HG03558 (cell line): Measurements from ENCODE around the gene C1orf35.
A peak's percentile ranks its signal among the peaks of the same experiment; 100 is the strongest.

Experiments
- ATAC-seq: cut with Tn5 transposase; IDR thresholded peaks from one replicate; pipeline ENCODE4 v1.9.1; 2021; ENCODE audit warnings: moderate number of reproducible peaks; ENCODE audit not compliant: unreplicated experiment; ENCODE audit errors: extremely low read depth

The C1orf35 gene

DNA sequence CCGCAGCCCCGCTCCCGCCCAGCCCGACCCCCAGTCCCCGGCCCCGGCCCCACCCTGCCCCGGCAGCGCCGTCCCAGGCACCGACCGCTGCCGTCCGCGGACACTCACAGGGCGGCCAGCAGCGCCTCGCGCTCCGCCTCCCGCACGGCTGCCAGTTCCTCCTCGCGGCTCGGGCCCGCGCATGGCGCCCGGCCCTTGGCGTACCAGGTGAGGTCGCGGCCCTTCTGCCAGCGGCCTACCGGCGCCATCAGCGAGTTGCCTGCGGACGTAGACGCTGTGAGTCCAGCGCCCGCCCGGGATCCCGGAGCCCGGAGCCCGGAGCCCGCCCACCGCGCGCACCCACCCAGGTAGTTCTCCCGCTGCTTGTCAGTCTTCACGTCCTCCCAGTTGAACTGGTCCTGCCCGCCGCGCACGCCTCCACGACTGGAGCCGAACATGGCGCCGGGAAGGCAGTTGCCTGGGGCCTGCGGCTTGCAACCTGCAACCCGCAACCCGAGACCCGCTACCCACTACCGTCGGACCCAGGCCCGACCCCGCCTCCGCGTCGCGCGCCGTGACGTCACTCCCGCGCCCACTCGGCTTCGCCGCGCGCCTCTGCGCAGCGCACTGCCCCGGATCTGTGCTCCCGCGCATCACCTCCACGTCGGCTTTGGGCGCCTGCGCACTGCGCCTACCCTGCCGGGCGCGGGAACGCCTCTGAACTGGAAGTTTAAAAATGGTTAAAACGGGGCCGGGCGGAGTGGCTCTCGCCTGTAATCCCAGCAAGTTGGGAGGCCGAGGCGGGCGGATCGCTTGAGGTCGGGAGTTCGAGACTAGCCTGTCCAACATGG, at the start of gene C1orf35:
Gene C1orf35 (minus strand): TSS at position 535 of the 830 bp plus-strand sequence. CDS start 98 bp downstream, at position 437.
- peak; percentile 55 for ATAC-seq

DNA sequence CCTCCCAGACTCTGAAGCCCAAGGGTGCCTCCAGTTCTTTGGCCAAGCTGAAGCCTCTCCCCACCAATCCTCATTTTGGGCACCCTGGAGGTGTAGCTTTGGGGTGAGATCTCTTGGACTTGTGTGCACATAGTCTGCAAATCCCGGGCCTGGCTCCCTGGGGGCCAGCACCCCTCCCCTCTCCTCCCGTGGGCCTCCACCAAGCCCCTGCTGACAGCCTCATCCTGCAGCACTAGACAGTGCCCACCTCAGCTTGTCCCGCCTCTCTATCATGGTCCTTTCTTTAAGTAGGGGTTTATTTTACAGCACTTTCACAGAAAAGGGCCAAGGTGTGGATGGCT, 49.8 kb upstream of the C1orf35 start:
- no peak for ATAC-seq

DNA sequence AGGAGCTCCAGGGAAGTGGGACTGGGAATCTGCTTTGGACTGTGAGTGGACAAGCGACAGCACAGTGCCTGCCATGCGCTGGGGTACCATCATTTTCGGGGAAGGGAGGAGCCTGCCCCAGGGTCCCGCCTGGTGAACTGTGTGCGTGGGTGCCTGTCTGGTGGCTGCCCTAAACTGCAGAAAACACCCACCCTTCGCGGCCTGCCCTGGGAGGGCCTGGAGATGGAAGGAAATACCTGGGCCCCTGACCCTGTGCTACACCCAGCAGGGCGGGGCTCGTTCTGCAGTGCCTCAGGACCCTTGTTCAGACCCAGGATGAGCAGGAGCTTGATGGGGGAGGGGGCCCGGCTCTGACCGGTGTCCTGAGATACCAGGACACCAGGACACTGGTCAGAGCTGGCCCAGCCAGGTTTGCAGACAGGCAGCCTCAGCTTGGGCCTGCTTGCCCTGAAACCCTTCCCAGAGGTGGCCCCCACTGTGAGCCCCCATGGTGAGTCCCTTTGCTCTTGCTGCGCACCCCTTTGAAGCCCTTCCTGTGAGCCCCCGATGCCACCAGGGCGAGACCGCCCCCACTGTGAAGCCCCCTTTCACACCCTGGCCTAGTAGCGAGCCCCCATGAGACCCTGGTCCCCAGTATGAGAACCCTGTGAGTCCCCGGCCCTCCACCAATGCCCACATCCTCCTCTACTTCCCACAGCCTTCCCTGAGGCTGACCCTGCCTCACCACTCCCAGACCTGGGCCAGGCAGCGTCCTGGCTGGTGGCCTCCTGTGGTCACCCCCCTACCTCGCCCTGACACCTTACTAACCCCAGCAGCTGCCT, 49.2 kb upstream of the C1orf35 start:
- ATAC-seq, result no peak

DNA sequence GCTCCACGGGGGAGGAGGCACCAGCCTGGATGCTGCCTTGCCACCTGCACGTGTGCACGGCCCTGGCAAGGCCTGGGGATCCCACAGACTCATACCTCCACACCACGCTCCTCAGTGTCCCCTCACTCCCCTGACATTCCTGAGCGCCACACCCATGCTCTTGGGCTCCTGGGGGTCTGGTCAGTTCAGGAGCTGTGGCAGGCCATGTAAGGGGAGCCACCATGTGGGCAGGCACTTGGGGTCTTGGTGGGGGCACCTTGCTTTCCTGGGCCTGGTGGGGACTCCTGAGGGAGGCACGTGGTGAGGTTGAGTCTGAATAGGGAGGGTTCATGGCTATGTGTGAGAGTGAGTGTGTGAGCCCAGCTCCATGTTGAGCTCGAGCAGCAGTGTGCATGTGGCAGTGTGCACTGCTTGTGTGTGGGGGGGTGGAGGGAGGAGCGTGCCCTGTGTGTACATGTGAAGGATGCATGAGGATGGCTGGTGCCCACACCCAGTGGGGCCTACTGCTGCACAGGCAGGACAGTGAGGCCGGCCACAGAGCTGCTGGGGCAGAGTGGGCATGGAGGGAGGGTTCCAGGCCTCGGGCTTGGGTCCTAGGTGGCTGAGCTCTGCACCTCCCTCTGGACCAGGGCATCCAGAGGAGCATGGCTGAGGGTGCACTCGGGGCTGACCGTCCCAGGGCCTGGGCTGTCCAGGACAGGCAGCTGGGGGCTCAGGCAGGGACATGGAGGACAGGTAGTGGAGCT, 48.2 kb upstream of the C1orf35 start:
- ATAC-seq, result no peak

DNA sequence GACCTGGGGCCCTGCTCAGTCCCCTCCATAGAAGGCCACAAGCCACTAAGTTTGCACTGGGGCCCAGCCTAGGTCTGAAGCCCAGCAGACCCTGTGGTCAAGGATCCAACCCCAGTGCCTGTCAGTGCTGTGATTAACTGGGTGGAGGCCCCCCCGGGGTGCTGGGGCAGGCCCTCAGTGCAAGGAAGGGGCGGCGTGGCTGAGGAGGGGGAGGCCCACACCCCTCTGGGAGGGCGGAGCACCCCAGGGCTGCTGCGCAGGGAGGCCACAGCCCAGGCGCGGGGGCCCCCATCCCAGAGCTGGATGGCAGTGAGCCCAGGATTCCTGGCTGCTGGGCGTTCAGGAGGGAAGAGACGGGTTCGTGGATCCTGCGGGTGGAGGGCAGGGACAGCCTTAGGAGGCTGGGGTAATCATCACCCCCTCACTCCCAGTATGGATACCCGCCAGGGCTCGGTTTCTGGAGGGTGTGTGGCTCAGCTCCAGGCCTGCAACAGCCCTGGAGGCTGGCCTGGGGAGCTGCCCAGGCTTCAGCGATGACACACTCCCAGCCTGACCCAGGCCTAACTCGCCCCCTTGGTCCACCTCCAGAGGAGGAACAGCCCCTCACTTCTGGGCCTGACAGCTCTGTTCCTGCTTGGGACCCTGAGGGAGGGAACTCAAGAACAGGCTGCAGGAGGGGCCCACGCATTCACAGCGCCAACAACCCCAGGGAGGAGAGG, 47.5 kb upstream of the C1orf35 start:
- no peak for ATAC-seq

DNA sequence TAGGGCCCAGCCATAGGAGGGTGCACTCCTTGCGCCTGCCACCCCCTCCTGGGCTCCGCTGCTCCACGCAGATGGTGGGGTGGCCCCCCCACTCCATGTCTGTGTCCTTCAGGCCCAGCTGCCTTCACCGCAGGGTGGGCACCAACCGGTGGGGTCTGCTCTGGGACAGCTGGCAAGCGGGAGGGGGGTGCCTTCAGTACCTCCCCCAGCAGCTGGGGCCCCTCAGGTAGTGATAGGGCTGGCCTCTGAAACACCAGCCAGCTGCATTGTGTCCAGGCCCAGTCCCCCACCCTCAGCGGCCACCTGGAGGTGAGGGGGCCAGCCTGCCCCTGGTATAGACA, 47.0 kb upstream of the C1orf35 start:
- ATAC-seq, result no peak

DNA sequence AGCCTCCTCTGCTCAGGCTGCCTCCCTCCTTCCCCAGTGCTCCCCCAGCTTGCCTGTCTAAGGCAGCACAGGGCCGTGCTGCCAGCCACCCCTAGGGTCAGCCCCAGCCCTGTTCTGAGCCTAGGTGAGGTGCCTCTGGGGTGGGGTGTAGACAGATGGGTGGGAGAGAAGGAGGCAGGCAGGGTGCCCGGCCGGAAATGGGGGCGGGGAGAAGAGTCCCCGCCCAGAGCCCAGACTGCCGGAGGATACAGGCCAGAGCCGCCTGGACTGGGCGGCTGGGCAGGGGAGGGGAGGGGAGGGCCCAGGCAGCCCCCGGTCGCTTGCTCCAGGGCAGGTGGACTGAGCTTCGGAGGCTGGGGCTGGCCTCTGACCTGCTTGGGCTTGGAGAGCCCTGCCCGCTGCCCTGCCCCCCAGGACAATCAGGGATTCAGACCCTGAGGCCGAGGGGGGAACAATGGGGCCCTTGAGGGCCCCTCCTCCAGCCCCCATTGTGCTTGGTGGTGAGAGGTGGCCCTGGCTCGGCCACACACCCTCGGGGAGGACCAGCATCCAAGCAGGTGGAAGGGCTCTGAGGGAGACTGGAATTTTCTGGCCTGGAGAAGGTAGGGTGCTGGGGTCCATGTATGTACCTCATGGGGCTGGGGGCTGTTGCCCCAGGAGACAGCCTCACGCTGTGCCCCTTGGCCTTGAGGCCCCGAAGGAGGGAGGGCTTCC, 46.4 kb upstream of the C1orf35 start, which contains the start of gene GJC2:
Gene GJC2 (plus strand): TSS at position 525 of the 714 bp plus-strand sequence. CDS start 7,829 bp downstream, outside the sequence.
- no peak for ATAC-seq

DNA sequence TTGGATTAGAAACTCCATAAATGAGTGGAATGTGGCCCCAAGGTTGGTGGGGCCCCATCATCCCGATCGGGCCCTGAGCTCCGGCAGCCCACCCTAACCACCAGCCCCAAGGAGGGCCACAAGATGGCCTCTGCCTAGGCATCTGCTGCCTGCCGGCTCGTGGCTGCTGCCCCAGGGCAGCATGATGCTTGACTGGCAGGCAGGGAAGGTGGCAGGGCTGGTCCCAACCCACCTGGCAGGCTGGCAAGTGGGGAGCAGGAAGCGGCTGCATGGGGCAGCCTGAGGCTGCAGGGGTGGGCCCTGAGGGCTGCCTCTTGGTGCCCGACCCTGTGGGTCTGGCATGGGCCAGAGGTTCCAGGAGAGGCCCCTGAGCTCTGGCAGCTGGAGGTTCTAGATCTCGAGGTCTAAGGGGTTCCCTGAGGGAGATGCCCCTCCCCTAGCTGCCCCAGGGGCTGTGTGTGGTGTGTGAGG, 45.8 kb upstream of the C1orf35 start:
- no peak for ATAC-seq

DNA sequence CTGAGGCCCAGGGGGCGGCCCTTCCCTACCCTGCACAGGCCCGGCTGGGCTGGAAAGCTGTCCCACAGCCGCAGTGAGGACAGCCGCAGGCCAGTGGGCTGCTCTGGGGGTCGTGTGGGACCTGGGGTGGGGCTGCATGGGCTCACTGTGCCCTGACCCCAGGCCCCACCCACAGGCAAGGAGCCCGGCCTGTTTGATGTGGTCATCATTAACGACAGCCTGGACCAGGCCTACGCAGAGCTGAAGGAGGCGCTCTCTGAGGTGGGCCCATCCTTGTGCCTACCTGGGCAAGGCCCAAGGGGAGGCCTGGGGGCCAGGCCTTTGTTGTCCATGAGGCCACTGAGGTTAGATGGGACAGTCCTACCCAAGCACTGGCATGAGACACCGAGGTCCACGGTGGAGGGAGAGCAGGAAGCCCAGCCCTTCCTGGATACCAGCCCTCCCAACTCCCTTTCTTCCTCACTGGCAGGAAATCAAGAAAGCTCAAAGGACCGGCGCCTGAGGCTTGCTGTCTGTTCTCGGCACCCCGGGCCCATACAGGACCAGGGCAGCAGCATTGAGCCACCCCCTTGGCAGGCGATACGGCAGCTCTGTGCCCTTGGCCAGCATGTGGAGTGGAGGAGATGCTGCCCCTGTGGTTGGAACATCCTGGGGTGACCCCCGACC, 45.2 kb upstream of the C1orf35 start:
- no peak for ATAC-seq

DNA sequence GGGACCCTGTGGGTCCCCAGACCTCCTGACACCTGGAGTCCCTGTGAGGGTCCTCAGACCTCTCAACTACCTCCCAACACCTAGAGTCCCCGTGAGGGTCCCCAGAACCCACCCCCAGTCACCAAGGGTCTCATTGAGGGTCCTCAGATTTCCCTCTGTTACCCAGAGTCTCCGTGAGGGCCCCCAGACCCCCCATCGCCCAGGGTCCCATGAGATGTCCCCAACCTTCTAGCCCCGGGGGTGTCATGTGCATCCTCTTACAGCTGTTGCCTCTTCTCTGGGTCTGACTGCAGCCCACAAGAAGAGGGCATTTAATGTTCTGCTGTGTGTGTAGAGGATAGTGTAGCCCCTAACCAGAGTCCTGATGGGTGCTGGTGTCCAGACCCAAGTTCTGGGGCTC, 44.6 kb upstream of the C1orf35 start:
- no peak for ATAC-seq

DNA sequence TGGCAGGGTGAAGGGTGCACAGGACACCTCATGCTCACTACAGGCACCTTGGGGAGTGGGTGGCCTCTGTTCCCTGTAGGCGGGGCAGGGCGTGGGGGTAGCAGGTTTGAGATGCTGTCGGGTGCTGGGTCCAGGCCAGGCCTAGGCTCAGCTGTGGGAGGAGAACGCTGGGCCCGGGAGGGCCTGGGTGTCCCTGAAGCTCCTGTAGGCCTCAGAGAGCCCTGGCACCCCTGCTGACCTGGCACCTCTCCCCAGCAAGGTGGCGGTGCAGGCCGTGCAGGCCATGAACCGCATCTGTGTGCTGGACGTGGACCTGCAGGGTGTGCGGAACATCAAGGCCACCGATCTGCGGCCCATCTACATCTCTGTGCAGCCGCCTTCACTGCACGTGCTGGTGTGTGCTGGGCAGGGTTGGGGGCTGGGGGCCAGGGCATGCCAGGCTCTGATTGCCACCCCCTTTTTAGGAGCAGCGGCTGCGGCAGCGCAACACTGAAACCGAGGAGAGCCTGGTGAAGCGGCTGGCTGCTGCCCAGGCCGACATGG, 44.1 kb upstream of the C1orf35 start:
- ATAC-seq, result no peak

DNA sequence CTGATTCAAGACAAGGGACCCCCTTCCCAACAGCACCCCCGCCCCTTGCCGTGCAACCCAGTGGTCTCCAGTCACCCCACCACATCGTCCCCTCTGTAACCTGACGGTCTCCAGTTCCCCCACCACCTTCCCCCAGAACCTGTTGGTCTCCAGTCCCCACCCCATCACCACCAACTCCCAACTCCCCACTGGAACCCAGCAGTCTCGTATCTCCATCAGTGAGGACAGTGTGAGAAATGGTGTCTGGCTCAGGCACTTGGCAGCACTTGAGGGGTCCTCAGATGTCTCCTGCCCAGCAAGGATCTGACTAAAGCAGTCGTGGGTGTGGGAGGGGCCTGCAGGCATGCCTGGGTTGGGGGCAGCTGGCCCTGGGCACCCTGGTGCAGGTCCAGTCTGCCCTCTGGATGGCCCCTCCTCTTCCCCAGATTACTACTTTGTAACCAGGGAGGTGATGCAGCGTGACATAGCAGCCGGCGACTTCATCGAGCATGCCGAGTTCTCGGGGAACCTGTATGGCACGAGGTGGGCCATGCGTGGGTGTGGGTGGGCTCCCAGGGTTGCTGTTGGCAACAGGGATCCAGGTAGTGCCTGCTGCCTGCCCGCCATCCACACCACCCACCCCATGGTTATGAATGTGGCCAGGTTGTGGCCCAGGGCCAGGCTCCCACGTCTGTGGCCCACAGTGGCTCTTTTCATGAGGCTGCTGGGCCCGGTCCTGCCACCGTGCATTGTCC, 43.5 kb upstream of the C1orf35 start:
- no peak for ATAC-seq

DNA sequence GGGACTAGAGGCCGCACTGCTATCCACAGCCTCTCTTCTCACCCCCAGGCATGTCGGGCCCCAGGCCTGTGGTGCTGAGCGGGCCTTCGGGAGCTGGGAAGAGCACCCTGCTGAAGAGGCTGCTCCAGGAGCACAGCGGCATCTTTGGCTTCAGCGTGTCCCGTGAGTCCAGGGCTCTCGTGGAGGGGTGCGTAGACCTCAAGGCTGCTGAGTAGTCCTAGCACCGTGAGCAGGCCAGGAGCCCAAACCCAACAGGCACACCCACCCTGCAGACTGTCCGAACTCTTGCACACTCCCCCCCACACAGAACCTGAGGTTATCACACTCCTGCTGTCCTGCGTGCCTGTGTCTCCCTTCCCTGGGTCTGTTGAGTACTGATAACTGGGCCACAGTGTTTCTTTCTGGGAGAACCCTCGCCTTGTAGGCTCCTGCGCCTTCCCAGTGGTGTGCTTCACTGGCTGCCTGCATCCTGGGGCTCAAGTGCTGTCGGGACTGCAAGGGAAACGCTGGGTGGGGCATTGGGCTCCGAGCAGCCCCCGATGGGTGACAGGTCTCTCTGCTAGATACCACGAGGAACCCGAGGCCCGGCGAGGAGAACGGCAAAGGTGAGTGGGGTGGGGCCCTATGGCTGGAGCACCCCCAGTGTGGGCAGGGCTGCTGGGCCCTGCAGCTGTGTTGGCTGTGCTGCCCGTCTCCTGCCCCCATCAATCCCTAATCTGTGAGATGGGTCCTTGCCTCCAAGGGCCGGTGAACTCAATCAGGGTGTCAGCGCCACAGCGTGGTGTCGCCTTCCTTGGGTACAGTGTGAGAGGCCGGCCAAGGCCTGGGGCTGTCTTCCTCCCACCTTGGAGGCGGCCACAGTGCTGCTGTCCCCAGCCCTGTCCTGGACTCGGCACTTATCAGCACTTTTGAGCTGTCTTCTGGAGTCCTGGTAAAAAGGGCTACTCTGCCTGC, 42.6 kb upstream of the C1orf35 start:
- no peak for ATAC-seq

DNA sequence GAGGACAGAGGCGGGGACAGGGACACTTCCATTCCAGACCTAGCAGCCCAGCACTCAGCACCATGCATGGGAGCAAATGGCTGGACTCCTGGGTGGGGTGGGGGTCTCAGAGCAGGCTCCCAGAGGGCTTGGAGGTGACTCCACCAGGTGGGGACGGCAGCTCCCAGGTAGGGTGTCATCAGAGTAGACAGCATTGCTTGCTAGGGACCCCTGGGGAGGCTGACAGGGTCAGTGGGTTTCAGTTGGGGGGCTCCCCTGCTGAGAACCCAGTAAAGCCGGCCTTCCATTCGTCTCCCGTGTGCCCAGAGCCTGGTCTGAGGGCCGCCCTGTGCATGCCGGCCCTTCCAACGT, 41.8 kb upstream of the C1orf35 start:
- no peak for ATAC-seq

DNA sequence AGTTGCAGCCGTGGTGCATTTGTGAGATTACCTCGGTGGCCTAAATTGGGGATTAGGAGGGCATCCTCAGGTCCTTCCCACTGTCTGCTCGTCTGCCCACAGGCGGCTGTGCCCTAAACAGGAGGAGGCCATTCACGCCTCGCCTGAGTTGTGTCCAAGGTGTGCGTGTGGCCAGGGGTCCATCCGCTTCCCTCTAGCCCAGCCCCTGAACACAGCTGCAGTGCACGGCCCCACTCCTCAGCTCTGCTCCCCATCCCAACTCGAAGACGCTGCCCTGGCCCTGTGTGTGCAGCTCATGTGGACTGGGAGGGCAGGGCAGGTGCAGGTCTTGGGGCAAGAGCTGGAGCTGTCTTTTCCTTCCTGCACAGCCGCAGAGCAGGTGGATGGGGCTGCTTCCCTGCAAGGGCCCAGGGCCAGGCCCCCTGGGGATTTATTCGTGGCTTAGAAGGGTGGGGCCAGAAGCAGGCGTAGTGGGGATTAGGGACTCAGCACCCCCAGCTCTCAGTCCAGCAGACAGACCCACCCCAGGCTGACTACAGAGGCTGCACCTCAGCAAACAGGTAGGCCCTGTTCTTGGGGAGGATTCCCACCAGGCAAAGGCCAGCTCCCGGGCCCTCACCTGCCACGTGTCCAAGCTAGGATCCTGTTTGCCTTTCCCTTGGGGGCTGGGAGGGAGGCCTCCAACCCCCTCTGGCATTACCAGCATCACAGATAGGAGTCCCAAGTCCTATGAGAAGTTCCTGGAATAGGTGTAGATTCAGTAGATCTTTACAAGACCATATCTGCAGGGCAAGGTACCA, 41.3 kb upstream of the C1orf35 start:
- no peak for ATAC-seq

DNA sequence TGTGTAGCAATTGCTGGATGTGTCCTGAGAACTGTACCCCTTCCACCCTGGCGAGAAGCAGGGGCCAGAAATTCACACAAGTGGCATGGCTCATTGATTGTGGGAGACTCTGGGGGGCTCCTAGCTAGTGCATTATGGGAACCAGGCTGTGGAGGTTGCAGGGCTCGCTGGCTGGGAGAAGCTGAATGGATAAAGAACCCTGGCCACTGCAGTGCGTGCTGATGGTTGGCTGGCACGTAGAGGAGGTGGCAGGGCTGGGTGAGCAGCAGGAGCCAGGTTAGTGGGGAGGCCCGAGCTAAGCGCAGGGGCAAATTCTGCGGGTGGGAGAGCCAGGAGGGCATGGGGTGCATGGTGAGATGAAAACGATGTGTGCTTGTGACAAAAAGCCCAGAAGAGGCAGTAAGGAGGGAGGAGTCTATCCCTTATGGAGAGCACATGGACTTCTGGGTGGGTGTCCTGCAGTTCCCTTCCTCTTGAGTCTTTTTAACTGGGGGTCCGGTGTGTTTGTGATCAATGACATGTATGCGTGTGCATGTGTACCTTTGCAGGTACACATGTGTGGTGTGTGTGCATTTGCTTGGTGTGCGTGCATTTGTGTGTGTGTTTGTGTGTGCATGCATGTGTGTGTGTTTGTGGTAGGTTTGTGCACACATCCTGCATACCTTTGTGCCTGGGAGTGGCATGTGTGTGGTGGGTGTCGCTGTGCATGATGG, 40.5 kb upstream of the C1orf35 start:
- ATAC-seq, result no peak
